ENCODE results near the gene SLC7A6.

- TF ChIP-seq, protein P1, sequence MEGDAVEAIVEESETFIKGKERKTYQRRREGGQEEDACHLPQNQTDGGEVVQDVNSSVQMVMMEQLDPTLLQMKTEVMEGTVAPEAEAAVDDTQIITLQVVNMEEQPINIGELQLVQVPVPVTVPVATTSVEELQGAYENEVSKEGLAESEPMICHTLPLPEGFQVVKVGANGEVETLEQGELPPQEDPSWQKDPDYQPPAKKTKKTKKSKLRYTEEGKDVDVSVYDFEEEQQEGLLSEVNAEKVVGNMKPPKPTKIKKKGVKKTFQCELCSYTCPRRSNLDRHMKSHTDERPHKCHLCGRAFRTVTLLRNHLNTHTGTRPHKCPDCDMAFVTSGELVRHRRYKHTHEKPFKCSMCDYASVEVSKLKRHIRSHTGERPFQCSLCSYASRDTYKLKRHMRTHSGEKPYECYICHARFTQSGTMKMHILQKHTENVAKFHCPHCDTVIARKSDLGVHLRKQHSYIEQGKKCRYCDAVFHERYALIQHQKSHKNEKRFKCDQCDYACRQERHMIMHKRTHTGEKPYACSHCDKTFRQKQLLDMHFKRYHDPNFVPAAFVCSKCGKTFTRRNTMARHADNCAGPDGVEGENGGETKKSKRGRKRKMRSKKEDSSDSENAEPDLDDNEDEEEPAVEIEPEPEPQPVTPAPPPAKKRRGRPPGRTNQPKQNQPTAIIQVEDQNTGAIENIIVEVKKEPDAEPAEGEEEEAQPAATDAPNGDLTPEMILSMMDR (conservative IDR thresholded peaks at IDR 0.05; ENCODE audit: low read length): no peak
- no peak for TF ChIP-seq EZH2phosphoT487 (IDR thresholded peaks at IDR 0.05; ENCODE audit: borderline replicate concordance, low read depth, low read length)
Observed at GRCh38 chr16:68290450-68290849, 26.1 kb downstream of the SLC7A6 start.

Data from OCI-LY7 (cell line).